GM18867 (cell line): ENCODE measurements around the gene MYO1D.

Experiments
- ATAC-seq: cut with Tn5 transposase; IDR thresholded peaks from one replicate; pipeline ENCODE4 v1.9.1; 2021; ENCODE audit warnings: mild to moderate bottlenecking, moderate library complexity; ENCODE audit not compliant: unreplicated experiment

MYO1D gene

DNA sequence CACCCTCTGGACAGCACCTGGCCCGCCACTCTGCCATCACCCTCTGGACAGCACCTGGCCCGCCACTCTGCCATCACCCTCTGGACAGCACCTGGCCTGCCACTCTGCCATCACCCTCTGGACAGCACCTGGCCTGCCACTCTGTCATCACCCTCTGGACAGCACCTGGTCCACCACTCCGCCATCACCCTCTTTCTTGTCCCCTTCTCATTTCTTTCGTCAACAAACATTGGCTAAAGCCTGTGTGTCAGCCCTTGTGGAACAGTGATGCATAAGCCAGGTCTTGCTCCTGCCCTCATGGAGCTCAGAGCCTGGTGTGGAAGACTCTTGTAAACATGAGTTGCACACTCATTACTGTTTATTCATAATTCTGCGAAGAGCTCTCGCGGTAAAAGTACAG, 358.9 kb downstream of the MYO1D start:
- ATAC-seq, result no peak

DNA sequence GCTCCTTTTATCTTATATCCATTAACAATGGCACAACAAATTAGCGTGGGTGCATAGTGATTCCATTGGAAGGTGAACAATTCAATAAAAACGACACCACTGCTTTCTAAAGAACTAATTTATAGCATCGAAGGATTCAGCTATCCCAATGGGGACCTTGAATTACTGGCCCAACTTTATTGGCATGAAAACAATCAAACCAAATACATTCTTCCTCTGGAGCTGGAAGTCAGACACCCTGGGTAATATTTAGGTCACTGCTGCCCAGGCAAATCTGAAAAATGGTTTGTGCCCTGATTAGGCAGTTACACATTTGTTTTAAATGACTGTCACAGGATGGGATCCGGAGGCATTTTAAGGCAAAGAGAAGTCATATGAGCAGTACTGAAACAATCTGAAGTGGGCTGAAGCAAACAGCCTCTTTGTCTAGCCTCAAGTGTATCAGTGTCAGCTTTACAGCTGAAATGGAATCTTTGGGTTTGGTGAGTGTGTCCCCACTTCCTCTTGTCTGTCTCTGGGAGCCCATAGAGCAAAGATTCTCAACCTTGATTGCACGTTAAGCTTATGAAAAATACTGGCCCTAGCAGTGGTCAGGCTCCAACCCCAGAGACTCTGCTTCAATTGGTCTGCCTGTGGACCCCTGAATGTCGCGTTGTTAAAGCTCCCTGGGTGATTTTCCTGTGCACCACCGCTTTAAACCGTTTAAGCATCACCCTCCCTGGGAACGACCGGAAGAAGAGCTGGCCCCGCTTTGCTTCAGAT, 359.8 kb downstream of the MYO1D start:
- ATAC-seq, result peak; percentile 33

DNA sequence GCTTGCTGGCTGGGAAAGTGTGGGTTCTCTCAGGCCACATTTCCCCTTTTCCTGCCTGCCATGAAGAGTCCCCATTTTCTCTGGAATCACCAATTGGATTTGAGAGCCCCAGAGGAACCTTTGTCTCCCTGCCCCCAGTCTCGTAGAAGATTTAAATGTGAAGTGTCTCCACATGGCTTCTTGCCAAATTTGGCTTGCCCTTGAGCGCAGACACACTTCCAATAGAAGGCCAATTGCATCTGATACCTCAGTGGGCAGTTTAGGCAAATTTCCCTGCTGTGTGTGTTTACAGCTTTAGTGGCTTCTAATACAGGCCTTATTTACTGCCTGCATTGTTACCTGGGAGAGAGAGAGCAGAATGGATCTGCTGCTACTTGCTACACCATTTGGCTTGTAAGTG, 360.5 kb downstream of the MYO1D start:
- no peak for ATAC-seq

DNA sequence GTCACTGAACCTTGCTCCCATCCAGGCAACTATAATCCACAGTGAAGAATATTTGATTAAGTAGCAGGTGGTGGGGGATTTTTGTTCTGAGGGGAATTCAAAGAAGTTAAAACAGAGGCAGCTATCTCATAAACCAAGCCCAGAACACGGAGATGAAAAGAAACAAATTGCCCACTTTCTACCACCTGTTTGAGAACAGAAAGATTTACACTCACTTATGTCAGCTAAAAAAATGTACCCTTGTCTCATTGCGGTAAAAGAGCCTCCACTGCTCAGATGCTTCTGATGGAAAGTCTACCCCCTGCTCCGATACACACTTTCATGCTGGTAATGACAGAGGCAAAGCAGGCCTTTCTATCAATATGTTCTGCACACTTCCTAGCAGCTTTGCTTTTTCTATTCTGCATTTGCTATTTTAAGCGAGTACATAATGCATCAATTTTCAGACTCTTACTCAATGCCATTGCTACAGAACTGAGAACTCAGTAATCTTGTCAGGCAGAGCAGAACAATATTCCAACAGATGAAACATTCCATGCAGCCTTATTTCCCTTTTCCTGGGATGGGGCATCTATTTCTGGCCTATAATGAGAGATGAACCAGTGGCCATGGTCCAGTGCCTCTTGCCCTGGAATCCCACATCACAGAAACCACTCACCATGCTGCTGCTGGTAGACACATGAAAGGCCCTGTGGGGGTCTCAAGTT, 361.1 kb downstream of the MYO1D start:
- peak; percentile 57 for ATAC-seq

DNA sequence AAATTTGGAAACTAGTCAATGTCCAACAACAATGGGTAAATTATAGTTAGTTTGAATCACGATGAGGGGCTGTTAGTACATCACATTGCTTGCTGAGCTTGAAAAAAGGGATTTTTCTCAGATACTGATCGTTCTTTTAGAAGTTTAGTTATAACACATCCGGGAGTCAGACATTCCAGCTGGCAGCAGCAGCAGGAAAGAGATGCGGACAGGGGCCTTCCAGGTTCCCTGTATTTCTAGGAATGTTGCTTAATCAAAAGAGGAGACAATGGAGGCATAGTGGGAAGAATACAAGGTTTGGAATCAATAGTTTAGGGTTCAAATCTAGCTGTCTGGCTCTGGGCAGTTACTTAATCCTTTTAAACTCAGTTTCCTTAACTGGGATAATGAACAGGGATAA, 362.3 kb downstream of the MYO1D start:
- no peak for ATAC-seq

DNA sequence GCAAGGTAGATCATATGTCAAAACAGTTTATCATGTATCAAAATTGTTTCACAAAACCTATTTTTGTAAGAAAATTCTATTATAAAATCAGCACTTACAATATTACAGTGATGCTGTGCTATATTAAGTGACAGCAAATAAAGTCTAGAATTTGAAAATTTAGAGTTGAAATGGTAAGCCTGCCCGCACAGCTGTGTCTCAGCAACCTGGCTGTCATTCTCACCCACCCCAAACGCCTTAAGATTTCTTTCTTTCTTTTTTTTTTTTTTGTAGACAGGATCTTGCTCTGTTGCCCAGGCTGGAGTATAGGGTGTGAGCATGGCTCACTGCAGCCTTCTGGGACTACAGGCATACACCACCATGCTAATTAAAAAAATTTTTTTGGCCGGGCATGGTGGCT, 363.3 kb downstream of the MYO1D start:
- no peak for ATAC-seq

DNA sequence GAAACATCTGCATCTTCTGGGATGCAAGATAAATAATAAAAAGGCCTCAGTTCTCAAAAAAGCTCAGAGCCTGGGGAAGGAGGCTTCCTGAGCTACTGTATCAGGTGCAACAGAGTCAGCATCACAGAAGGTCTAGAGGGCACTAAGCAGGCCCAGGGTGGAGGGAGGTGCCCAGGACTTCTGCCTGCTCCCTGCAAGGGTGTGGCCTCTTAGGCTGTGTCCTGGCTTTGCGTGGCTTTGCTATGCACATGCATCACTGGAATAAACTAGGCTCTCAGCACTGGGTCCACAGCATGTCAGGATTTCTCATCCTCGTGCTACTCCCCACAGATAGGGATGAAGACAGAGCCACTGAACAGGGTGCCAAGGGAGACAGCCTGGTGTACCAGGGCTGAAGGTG, 364.6 kb downstream of the MYO1D start:
- ATAC-seq, result no peak

DNA sequence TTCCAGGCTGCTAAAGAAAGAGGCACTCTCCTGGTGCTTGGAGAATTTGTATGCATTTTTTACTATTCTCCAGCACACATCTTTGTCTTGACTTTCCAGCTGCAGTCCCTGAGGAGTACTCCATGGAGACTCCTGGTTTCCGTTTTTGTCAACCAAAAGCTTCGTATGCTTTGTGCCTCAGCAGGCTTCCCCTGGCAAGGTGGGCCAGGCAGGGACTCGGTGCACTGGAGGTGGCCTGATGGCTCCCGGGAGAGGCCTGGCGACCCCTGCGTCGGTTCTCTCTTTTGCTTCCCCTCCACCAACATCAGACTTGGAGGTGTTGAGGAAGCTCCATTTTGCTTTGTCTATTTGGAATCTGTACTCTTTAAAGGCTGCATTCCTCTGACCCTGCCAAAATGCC, 366.5 kb downstream of the MYO1D start:
- no peak for ATAC-seq

DNA sequence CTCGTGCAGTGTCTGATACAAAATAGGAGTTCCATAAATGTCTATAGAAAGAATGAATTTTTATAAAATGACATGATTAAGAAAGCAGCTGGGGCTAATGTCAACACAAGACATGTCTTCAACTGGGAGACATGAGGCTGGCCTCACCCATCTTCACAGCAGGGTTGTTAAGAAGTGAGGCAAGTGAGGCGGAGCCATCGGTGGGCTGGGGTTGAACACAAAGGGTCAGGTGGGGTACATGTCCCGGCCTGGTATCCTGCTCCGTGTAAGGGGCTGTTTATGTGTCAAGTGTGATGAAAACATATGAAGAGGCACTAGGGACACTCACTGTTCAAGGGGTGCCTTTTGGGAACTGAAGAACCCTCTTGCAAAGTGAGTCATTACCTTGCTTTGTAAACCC, 368.0 kb downstream of the MYO1D start:
- no peak for ATAC-seq

DNA sequence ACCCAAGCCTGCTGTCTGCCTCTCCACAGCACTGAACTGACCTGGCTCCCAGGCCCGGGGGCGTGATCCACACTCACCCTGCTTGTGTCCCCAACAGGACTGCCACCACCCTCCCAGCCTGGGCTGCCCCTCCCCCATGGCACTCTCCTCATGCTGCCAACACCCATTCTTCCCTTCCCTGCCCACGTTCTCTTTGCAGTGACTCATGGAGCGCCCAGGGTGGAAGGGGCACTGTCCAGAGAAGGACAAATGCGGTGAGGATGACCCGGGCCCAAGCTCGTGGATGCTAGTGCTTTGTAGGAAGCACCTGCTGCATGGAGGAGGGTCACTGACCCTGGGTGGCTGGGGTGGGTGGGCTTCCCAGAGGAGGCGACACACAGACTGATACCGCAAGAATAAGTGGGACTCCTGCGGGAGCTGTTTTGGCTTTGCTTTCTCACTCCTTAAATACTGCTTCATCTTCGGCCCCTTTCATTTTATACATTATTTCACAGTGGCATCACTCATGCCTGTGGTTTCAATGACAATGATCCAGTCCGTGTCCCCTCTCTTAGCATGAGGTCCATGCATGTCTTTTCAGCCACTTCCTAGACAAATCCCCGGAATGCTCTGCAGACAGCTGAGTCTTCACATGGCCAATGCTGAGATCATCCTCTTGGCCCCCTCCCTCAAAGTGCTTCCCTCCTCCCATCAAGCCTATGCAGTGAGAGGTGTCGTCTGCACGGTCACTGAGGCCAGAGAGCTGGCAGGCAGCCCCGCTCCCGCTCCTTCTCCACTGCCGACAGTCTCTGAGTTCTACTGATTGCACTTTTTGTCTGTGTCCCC, 372.5 kb downstream of the MYO1D start:
- ATAC-seq, result no peak

DNA sequence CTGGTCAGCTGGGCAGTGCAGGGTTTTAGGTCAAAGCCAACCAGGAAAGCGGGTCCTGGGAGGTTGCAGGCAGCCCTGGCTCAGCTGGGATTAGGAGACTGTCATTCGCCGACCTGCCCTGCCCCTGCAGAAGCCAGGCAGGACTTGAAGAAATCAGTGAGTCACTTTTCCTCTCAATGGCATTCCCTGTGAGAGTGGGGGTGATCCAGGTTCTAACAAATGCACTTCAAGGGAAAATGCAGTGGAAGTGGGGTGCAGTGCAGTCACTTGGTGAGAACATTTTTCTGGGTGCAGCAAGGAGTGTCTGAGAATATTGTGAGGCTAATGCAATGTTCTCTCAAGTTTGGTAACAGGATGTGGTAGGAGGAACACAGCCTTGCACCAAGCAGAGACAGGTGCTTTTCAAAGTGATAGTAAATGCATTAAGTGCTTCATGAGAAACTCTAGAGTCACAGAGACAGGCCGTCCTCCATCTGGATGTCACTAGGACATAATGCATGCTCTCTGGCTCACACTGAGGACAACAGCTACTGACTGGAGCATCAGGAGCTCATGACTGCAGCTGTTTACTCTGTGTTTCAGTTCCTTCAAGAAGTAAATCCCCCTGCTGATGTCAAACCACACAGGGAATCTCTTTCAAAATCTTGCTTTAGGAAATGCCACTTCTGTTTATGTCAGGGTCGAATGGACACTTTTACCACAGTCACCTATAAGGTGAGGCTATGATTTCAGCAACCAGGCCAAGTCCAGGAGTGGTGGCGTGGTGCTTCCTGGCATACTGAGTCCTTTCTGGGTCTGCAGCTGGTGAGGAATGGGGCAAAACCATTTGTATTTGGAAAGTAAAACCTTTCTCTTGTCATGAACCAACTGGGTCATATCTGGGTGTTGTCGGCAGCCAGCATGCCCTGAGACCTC, 373.4 kb downstream of the MYO1D start:
- peak; percentile 87 for ATAC-seq

DNA sequence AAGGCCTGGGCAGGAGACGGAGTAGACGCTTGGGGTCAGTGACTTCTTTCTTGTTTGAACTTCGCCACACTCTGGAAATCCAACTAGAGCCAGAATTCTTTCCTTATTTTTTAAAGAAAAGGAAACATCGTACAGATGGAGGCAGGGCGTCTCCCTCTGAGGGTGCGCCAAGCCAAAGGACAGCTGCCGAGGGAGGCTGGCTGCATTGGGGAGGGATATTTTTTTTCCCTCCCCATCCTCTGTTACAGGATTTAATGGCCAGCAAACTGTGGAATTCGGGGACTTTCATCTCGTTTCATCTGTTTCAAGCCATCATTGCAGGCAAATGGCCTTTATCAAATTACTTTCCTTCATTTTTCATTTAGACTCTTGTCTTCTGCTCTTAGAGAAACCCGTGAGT, 374.2 kb downstream of the MYO1D start:
- no peak for ATAC-seq

DNA sequence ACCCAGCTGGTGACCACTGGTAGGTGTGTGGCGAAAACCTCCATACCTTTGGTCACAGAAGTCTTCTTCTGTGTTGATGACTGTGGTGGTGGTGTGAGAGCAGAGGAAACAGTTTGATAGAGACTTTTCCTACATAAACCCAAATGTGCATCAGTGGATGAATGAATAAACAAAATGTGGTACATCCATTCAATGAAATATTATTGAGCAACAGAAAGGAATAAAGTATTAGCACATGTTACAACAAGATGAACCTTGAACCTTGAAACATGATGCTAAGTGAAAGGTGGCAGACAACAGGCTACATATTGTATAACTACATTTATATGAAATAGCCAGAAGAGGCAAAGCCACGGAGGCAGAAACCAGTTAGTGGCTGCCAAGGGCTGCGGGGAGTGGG, 374.9 kb downstream of the MYO1D start:
- ATAC-seq, result no peak

DNA sequence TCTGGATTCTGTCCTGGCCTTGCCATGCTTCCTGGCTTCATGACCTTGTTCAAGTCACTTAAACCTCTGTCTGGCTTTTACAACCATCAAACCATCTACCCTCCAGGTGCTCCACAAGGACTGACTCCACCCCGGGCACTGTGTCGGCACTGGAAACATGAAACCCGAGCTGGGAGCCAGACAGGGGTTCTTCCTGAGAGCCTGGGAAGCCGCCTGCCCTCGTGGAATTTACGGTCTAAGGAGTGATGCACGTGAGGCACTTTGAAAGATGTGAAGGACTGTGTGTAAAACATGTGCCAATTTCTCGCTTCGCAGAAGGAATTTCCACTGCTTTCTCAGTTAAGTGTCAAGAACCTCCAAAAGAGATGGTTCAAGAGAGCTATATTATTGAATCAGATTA, 378.5 kb downstream of the MYO1D start:
- ATAC-seq, result no peak

DNA sequence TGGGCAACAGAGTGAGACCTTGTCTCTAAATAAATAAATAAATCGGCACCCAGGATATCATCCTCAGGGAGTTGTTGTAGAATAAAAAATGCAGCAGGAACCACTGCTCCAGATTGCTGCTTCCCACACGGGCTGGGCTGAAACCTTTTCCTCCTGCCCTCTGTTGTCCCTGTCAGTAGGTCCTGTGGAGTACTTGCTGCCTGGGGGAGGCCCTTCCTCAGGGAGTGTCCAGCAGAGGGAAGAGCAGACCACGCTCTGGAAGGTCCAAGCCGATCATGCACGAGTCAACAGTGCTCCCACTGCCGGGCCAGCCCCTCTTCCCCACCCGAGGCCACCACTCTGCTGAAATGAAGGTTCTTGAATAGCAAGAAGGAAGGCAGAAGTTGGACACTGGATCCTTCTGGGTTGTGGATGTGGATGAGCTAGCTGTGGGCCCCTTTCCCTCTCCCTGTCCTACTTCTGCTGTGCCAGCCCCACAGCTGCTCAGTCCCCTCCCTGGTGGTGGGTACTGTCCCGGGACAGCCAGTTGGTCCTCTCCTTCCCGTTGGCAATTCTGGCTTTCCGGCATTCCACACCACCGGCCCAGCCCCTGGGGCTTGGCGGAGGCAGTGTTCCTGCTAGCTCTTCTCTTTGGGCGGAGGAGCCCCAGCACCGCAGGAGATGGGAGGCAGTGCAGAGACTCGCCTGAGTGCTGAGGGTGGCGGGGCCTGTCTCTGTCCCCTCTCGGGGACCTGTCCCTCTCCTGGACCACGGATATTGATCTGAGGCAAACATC, 379.3 kb downstream of the MYO1D start:
- no peak for ATAC-seq

DNA sequence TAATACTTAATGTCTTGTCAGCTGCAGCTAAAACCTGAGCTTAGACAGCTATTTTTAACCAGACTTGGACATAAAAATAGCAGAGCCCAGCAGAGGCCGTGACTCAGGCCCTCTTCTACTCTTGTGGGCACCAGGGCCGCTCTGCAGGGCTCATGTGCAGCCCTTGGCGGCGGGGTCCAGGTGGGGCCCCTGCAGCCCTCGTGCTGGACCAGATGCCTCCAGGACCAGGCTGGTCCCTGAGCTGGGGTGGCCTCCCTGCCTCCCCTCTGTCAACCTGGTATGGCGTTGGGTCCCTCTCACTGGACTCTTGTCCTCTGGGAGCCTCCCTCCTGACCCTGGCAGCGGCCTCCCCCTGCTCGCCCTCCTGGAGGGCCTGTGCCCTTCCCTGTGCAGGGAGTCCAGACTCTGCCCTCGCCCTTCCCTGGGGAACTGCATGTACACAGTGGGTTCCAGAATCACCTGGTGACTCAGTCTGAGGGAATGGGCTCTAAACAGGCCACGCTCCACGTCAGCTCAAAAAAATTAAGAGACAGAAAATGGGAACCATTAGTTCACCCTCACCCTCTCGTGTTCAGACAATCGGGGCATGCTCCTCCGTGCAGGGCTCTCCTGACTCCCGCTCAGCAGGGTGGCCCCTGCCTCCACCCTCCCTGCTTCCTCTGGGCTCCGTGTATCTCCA, 380.4 kb downstream of the MYO1D start:
- no peak for ATAC-seq

DNA sequence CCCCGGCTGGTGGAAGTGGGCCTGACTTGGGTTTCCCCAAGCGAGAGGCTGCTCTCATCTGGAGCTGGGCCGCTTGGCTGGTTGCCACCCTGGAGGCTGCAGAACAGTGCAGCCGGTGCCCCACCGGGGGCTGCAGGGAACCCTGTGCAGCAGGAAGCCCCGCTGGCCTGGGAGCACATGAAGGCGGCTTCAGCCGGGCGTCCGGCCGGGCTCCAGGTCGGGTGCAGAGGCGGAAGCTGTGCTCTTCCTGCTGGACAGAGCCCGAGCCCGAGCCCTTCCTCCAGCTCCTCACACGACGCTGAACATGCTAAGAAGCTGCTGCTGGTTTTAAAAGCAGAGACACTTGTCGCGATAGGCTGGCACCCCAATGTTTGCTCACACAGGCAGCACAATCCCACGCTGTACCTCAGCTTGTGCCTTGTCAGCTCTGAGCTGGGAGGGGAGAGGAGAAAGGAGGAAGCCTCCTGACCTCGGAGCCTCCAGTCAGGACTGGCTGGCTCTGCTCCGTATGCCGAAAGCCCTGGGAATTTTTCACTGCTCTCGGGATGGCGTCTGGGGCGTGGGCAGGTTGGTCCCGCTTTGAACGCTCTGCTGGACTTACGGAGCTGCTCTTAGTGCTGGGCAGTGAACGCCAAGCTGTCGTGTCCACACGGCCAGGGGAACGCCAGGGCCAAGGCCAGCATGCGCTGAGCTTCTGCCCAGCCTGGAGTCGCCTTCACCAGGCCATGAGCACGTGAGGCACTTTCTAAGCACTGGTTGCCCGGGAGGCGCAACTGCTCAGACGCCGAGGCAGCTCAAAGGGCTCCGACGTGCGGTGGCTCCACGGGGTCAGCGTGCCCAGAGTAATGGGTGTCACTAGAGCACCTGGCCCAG, 381.3 kb downstream of the MYO1D start:
- no peak for ATAC-seq

DNA sequence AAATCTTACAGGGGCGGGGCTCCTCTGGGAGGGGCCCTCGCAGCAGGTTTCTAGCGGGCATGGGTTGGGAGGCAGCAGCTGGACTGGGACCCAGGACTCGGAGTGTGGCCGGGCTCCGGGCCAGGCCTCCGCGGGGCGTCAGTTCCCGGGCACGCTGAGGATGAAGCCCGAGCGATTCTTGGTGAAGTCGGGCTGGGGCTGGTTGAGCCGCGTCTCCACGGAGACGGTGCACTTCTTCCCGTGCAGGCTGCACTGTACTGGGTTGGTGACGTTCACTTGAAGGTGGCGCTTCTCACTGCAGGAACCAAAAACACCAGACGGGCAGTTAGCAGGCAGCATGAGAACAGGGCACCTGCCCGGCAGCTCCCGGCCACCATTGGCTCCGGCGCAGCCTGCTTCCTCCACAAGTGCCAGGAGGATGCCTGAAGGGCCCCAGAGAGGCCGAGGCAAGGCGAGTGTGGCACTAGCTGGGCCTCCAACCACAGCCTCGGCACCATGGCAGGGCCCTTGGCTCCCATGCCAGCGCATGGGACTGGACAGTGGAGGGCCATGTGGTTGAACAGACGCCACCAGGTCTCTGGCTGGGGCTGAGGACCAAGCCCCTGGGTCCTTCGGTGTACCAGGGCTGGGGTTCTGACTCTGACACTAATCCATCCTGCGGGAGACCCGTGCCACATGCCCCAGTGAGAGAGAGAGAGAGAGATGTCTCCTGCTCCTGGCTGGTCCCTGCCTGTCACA, 382.1 kb downstream of the MYO1D start:
- no peak for ATAC-seq
